H1 (cell line): ENCODE results near the gene KRT78.

ENCODE experiments used
- CREB1 ChIP-seq: IDR thresholded peaks from 2 replicates; pipeline ENCODE4 v1.6.1; 2012; ENCODE audit warnings: inconsistent platforms
- EZH2 ChIP-seq: fragments of 200-600 bp; sonication (generic); IDR thresholded peaks from 2 replicates; pipeline ENCODE4 v1.7.1; 2012; ENCODE audit warnings: low read depth, mild to moderate bottlenecking, moderate library complexity, low read length, inconsistent platforms; ENCODE audit not compliant: severe bottlenecking
- GABPA ChIP-seq: IDR thresholded peaks from 2 replicates; pipeline ENCODE4 v1.6.1; 2011; ENCODE audit warnings: mild to moderate bottlenecking, low read length, moderate library complexity, borderline replicate concordance; ENCODE audit not compliant: insufficient read depth
- JUND ChIP-seq: IDR thresholded peaks from 2 replicates; pipeline ENCODE4 v1.6.1; 2011; ENCODE audit warnings: mild to moderate bottlenecking, improper control_type of control experiment, low read length
- POLR2A ChIP-seq, 2 experiments: IDR thresholded peaks; 1 replicate in 1 of 2; 2 replicates in 1 of 2; pipeline ENCODE4 v1.6.1; 2011; ENCODE audit warnings: low read depth in 2 of 2, low read length in 2 of 2, mild to moderate bottlenecking in 2 of 2; ENCODE audit errors: control extremely low read depth in 1 of 2
- POLR2AphosphoS5 ChIP-seq: IDR thresholded peaks from 2 replicates; pipeline ENCODE4 v1.6.1; 2011; ENCODE audit warnings: low read depth, low read length
- SIN3A ChIP-seq, 2 experiments: IDR thresholded peaks in 1 of 2; conservative IDR thresholded peaks in 1 of 2; 2 replicates each; pipeline ENCODE4 v1.6.1; 2011 to 2012; ENCODE audit warnings: low read length in 2 of 2, improper control_type of control experiment in 1 of 2, low read depth in 1 of 2, mild to moderate bottlenecking in 1 of 2
- TCF12 ChIP-seq: IDR thresholded peaks from 2 replicates; pipeline ENCODE4 v1.6.1; 2011; ENCODE audit warnings: low read depth, mild to moderate bottlenecking, low read length
- ZNF274 ChIP-seq: IDR thresholded peaks from 2 replicates; pipeline ENCODE4 v1.7.0; 2012; ENCODE audit warnings: low read length, borderline replicate concordance; ENCODE audit errors: extremely low read depth
- TF ChIP-seq, protein P1 (sequence below), 3 experiments: IDR thresholded peaks; 1 replicate in 2 of 3; 2 replicates in 1 of 3; pipeline versions ENCODE4 v1.5.1 to v1.6.1; 2011; ENCODE audit warnings: low read length in 3 of 3, mild to moderate bottlenecking in 3 of 3, inconsistent platforms in 2 of 3, low read depth in 1 of 3, moderate library complexity in 1 of 3; ENCODE audit not compliant: insufficient read depth in 1 of 3; ENCODE audit errors: control extremely low read depth in 1 of 3
- TF ChIP-seq, protein P2 (sequence below): IDR thresholded peaks from 2 replicates; pipeline ENCODE4 v1.6.1; 2011; ENCODE audit warnings: low read length, improper control_type of control experiment

- TF ChIP-seq SIN3A (conservative IDR thresholded peaks at IDR 0.05 in 1 of 2, IDR thresholded peaks at IDR 0.05 in 1 of 2; ENCODE audit: low read depth in 1 of 2, low read length in 2 of 2) (no peak), EZH2 (no peak), POLR2A (IDR thresholded peaks at IDR 0.05; ENCODE audit: control extremely low read depth in 1 of 2, low read depth in 2 of 2, low read length in 2 of 2) (no peak), ZNF274 (no peak), JUND (no peak), CREB1 (no peak), POLR2AphosphoS5 (no peak), TCF12 (no peak), GABPA (no peak)
- TF ChIP-seq, protein P1, sequence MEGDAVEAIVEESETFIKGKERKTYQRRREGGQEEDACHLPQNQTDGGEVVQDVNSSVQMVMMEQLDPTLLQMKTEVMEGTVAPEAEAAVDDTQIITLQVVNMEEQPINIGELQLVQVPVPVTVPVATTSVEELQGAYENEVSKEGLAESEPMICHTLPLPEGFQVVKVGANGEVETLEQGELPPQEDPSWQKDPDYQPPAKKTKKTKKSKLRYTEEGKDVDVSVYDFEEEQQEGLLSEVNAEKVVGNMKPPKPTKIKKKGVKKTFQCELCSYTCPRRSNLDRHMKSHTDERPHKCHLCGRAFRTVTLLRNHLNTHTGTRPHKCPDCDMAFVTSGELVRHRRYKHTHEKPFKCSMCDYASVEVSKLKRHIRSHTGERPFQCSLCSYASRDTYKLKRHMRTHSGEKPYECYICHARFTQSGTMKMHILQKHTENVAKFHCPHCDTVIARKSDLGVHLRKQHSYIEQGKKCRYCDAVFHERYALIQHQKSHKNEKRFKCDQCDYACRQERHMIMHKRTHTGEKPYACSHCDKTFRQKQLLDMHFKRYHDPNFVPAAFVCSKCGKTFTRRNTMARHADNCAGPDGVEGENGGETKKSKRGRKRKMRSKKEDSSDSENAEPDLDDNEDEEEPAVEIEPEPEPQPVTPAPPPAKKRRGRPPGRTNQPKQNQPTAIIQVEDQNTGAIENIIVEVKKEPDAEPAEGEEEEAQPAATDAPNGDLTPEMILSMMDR (IDR thresholded peaks at IDR 0.05; ENCODE audit: control extremely low read depth in 1 of 3, insufficient read depth in 1 of 3, low read depth in 1 of 3, low read length in 3 of 3): no peak
- TF ChIP-seq, protein P2, sequence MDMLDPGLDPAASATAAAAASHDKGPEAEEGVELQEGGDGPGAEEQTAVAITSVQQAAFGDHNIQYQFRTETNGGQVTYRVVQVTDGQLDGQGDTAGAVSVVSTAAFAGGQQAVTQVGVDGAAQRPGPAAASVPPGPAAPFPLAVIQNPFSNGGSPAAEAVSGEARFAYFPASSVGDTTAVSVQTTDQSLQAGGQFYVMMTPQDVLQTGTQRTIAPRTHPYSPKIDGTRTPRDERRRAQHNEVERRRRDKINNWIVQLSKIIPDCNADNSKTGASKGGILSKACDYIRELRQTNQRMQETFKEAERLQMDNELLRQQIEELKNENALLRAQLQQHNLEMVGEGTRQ: no peak
These were observed 11.5 kb upstream of the KRT78 start for GRCh38 chr12:52860102-52860823.
